ENCODE data around the gene SLC35E2B.
A peak's percentile ranks its signal among the peaks of the same experiment; 100 is the strongest.
"Not testable (repeated sequence)": the region's sequence is repeated elsewhere in the genome, so short reads cannot be mapped to it uniquely, and the experiment has no call there.

Gene SLC35E2B

GRCh38 chr1:1637479-1637875, 55.1 kb downstream of the SLC35E2B start:
- peak; percentile 33 for DNase-seq

DNA sequence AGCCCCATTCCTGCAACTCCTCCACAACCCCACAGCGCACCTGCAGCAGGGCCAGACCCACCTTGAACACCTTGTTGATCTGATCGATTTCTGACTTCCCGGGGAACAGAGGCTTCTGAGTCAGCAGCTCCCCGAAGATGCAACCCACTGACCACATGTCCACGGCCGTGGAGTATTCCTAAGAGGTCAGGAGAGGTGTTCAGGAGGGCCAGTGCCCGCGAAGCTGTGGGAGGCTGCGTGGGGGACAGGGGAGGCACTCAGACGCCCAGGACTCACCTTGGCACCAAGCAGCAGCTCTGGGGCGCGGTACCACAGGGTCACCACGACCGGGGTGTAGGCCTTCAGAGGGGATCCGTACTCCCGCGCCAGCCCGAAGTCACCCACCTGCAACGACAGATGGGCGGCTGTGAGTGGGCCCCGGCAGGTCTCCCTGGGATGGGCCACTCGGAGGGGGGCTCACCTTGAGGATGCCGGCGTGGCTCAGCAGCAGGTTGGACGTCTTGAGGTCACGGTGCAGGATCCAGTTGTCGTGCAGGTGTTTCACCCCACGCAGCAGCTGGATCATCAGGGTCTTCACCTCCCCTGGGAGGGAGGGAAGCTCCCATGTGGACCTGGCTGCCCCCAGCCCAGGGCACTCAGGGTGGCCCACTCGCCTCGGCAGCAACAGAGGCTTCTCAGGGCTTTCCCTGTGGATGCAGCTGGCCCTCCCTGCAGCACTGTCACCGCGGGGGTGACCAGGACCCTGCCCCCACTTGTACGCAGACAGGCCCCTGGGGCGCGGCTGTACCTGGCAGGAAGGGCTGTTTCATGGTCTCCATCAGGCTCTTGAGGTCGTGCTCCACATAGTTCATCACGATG, 55.7 kb downstream of the SLC35E2B start:
- peak; percentile 62 for DNase-seq

DNA sequence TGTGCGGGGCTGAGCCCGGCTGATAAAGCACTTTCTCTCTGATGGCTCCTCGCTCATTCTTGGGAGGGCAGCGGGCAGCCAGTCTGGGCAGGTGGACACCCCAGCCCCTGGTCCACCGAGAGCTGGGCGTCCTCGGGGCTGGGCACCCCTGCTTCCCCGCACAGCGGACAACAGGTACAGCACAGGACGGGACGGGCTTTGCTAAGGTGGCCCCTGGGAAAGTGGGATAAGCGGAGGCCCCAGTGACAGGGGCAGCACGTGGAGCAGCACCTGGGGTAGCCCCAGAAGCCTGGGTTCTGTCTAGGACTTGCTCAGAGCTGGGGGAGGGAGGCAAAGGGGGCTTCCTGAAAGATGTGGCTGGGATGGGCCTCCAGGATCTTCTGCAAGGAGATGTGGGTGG, 58.0 kb downstream of the SLC35E2B start:
- DNase-seq, result peak; percentile 63

GRCh38 chr1:1633409-1633808, 59.2 kb downstream of the SLC35E2B start:
- DNase-seq, result not testable (repeated sequence)

- no peak for DNase-seq
Measured at GRCh38 chr1:1631782-1632420, 60.7 kb downstream of the SLC35E2B start, which contains the start of gene MMP23B. Gene MMP23B (plus strand): TSS chr1:1632173. CDS start chr1:1632219, 46 bp downstream.

GRCh38 chr1:1630965-1631781, 61.4 kb downstream of the SLC35E2B start:
- DNase-seq, result peak; percentile 72

GRCh38 chr1:1630191-1630964, 62.2 kb downstream of the SLC35E2B start:
- DNase-seq, result peak; percentile 97

GRCh38 chr1:1629430-1630190, 63.0 kb downstream of the SLC35E2B start:
- DNase-seq, result peak; percentile 87

DNA sequence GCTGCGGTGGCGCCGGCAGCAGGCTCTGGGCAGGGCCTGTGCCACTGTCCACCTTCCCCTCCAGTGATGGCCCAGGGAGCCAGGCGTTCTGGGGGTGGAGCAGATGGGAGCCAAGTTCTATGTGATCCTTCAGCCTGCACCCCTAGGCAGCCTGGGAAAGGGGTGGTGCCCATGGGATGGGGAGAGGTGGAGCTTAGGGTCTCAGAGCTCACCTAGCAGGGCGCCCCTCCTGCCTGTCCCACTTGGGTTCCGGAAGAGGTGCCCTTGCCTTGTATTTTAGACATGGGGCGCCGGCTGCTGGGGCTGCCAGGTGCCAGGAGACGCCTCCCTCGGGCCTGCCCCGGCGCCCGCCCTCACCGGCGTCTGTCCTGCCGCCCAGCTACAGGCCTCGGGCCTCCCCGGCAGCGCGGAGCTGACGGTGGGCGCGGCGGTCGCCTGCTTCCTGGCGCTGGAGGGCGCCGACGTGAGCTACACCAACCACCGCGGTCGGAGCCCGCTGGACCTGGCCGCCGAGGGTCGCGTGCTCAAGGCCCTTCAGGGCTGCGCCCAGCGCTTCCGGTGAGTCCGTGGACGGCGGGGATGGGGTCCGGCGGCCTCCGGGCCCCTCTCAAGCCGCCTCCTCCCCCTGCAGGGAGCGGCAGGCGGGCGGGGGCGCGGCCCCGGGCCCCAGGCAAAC, 63.7 kb downstream of the SLC35E2B start:
- peak; percentile 77 for DNase-seq

GRCh38 chr1:1627829-1628753, 64.5 kb downstream of the SLC35E2B start:
- DNase-seq, result peak; percentile 65

DNA sequence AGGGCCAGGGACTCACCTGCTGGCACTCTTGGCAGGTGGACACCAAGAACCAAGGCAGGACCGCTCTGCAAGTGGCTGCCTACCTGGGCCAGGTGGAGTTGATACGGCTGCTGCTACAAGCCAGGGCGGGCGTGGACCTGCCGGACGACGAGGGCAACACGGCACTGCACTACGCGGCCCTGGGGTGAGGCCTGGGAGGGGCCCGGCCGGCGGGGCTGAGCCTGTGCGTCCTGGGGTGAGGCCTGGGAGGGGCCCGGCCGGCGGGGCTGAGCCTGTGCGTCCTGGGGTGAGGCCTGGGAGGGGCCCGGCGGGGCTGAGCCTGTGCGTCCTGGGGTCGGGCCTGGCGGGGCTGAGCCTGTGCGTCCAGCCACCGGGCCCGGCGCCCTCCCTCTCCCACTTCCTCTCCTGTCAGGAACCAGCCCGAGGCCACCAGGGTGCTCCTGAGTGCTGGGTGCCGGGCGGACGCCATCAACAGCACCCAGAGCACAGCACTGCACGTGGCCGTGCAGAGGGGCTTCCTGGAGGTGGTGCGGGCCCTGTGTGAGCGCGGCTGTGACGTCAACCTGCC, 65.2 kb downstream of the SLC35E2B start:
- DNase-seq, result peak; percentile 64

GRCh38 chr1:1626207-1627141, 66.1 kb downstream of the SLC35E2B start:
- DNase-seq, result no peak

GRCh38 chr1:1625824-1626206, 66.8 kb downstream of the SLC35E2B start:
- DNase-seq, result no peak

DNA sequence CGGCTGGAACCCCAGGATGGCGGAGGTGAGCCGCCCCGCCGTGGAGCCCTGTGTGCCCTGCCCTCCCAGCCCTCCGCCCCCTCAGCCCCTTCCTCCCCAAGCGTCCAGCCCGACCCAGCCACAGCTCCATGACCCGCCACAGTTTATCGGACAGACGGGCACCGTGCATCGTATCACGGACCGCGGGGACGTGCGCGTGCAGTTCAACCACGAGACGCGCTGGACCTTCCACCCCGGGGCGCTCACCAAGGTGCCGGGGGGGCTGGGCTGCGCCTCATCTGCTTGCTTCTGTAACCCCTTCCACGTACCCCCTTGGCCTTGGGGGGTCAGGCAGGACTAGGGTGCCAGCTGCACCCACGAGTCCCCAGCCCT, 67.2 kb downstream of the SLC35E2B start:
- DNase-seq, result no peak

DNA sequence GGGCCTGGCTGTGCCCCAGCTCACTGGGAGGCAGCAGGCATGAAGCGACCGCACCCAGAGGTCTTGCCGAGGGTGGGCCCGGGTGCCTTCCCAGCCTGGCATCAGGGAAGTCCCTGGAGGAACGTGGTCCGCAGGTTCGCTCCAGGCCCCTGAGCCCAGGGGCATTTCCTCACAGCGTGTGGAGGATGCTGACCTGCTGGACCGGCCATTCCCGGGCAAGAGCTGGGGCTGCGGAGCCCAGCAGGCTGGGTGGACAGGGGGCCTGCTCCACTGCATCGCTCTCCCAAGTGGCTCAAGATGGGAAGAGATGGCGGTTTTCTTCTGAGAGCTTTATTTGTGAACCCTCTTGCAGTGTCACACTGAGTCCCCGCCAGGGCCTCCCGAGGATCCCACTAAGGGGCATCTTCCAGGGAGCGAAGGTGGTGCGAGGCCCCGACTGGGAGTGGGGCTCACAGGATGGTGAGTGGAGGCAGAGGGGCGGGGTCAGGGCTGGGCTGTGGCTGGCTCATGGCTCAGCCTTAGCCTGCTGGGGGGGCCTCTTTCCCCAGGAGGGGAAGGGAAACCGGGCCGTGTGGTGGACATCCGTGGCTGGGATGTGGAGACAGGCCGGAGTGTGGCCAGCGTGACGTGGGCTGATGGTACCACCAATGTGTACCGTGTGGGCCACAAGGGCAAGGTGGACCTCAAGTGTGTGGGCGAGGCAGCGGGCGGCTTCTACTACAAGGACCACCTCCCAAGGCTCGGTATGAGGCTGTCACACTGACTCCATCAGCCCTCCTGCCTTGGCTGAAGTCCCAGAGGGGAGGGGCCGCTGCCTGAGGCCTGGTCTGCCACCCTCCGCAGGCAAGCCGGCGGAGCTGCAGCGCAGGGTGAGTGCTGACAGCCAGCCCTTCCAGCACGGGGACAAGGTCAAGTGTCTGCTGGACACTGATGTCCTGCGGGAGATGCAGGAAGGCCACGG, 67.9 kb downstream of the SLC35E2B start:
- DNase-seq, result no peak

- DNase-seq, result no peak
Measured at GRCh38 chr1:1623631-1624442, 68.8 kb downstream of the SLC35E2B start.
